Measurements from ENCODE around the gene FAM171A2. TPM values are rescaled to one million over a fixed set of nuclear protein-coding genes. Genes with fewer than 3 reads are reported as not detected.

FAM171A2 gene
- total RNA-seq, 1 donor from 2014 or later, result 81.3 TPM

- no peaks in the 10 kb centered on the region for H3K36me3 Mint-ChIP-seq (ENCODE audit: unreplicated experiment)
- H3K4me1 Mint-ChIP-seq (ENCODE audit: low read depth, unreplicated experiment), result peaks cover 25% of the 10 kb centered on the region
- peak overlapping the region; percentile 64 for H3K27ac Mint-ChIP-seq (ENCODE audit: unreplicated experiment)
- H3K9me3 Mint-ChIP-seq (ENCODE audit: unreplicated experiment), result peaks cover 11% of the 10 kb centered on the region
- peaks cover 14% of the 10 kb centered on the region for H3K27me3 Mint-ChIP-seq (ENCODE audit: unreplicated experiment)
- DNase-seq, result no peak
- H3K4me3 Mint-ChIP-seq (ENCODE audit: unreplicated experiment), result no peak overlapping the region
- TF ChIP-seq, protein P1, sequence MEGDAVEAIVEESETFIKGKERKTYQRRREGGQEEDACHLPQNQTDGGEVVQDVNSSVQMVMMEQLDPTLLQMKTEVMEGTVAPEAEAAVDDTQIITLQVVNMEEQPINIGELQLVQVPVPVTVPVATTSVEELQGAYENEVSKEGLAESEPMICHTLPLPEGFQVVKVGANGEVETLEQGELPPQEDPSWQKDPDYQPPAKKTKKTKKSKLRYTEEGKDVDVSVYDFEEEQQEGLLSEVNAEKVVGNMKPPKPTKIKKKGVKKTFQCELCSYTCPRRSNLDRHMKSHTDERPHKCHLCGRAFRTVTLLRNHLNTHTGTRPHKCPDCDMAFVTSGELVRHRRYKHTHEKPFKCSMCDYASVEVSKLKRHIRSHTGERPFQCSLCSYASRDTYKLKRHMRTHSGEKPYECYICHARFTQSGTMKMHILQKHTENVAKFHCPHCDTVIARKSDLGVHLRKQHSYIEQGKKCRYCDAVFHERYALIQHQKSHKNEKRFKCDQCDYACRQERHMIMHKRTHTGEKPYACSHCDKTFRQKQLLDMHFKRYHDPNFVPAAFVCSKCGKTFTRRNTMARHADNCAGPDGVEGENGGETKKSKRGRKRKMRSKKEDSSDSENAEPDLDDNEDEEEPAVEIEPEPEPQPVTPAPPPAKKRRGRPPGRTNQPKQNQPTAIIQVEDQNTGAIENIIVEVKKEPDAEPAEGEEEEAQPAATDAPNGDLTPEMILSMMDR (IDR thresholded peaks at IDR 0.05; ENCODE audit: partially characterized antibody, unreplicated experiment), result no peak
Measured at GRCh38 chr17:44355642-44356099, 8.0 kb downstream of the FAM171A2 start.

DNA sequence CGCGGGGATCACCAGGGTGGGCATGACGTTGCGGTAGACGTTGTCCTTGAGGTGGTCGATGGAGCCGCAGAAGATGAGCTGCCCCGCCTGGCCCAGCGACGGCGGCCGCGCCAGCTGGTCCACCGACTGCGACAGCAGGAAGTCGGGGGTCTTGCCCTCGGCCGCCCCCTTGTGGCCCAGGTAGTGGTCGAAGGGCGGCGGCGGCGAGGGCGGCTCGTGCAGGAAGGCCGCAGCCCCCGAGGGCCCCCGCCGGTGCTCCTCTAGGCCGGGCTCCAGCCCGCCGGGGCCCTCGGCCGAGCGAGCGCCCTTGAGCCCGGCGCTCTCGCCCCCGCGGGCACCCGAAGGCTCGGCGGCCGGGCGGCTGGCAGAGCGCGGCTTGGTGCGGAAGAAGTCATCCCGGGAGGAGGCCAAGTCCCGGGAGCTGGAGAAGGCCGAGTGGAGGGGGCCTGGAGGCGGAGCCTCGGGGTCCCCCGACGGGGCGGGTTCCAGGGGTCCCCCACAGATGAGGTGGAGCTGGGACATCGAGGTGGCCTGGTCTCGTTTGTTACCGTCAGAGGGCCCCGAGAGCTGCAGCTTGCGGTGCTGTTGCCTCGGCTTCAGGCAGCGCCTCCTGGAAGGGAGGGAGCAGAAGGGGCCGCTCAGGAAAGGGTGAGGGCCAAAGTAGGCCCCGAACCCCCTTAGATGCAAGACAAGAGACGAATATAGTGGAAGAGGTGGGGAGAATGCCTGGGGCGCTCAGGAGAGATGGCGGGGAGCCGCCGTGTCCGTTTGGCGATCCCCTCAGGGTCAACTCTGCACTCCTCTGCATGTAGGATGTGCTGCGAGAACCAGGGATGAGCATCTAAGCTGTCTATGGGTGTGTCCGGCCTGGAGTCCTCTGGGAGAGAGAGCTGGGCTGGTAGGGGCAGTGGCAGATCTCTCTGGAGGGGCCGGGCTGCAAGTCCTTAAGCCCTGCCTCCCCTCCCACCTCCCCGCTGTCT lies 8.8 kb downstream of the FAM171A2 start:
- peak overlapping the region; percentile 46 for H3K4me3 Mint-ChIP-seq (ENCODE audit: unreplicated experiment)
- TF ChIP-seq, protein P1 (IDR thresholded peaks at IDR 0.05; ENCODE audit: partially characterized antibody, unreplicated experiment), result peak; percentile 92
- H3K36me3 Mint-ChIP-seq (ENCODE audit: unreplicated experiment), result no peaks in the 10 kb centered on the region
- DNase-seq, result peak; percentile 95
- H3K27me3 Mint-ChIP-seq (ENCODE audit: unreplicated experiment), result peaks cover 14% of the 10 kb centered on the region
- H3K27ac Mint-ChIP-seq (ENCODE audit: unreplicated experiment), result peak overlapping the region; percentile 64
- peaks cover 18% of the 10 kb centered on the region for H3K4me1 Mint-ChIP-seq (ENCODE audit: low read depth, unreplicated experiment)
- H3K9me3 Mint-ChIP-seq (ENCODE audit: unreplicated experiment), result peaks cover 11% of the 10 kb centered on the region

- no peak overlapping the region for H3K27ac Mint-ChIP-seq (ENCODE audit: unreplicated experiment)
- DNase-seq, result peak; percentile 60
Measured at GRCh38 chr17:44353672-44354331, 9.9 kb downstream of the FAM171A2 start.

GRCh38 chr17:44352828-44353671 lies 10.6 kb downstream of the FAM171A2 start:
- Mint-ChIP-seq H3K36me3 (ENCODE audit: unreplicated experiment) (no peaks in the 10 kb centered on the region), H3K27ac (ENCODE audit: unreplicated experiment) (peak overlapping the region; percentile 76), H3K27me3 (ENCODE audit: unreplicated experiment) (peaks cover 12% of the 10 kb centered on the region), H3K4me1 (ENCODE audit: low read depth, unreplicated experiment) (peaks cover 14% of the 10 kb centered on the region), H3K4me3 (ENCODE audit: unreplicated experiment) (peak overlapping the region; percentile 85), H3K9me3 (ENCODE audit: unreplicated experiment) (peaks cover 7% of the 10 kb centered on the region)
- no peak for DNase-seq
- TF ChIP-seq, protein P1 (IDR thresholded peaks at IDR 0.05; ENCODE audit: partially characterized antibody, unreplicated experiment), result no peak

More at GRCh38 chr17:44353672-44354331, 9.9 kb downstream of the FAM171A2 start:
- H3K4me1 Mint-ChIP-seq (ENCODE audit: low read depth, unreplicated experiment), result peaks cover 14% of the 10 kb centered on the region
- TF ChIP-seq, protein P1 (IDR thresholded peaks at IDR 0.05; ENCODE audit: partially characterized antibody, unreplicated experiment), result no peak
- H3K4me3 Mint-ChIP-seq (ENCODE audit: unreplicated experiment), result no peak overlapping the region
- H3K36me3 Mint-ChIP-seq (ENCODE audit: unreplicated experiment), result no peaks in the 10 kb centered on the region
- peaks cover 12% of the 10 kb centered on the region for H3K27me3 Mint-ChIP-seq (ENCODE audit: unreplicated experiment)
- H3K9me3 Mint-ChIP-seq (ENCODE audit: unreplicated experiment), result peaks cover 9% of the 10 kb centered on the region

Data from glutamatergic neuron (in vitro differentiated cells).